Measurements from ENCODE around the gene PRKAB2. TPM values are rescaled to one million over a fixed set of nuclear protein-coding genes. Genes with fewer than 3 reads are reported as not detected.
A peak's percentile ranks its signal among the peaks of the same experiment; 100 is the strongest.

Gene PRKAB2
- total and polyA plus RNA-seq, 2 of the 13 experiments (the other 11 are each of a cell fraction or from before 2014, with no cell fraction given), result 44.0 to 118 TPM

GRCh38 chr1:147172168-147173016, at the start of gene PRKAB2 (continued):
- TF ChIP-seq MLX (CRISPR knock-in tag; IDR thresholded peaks at IDR 0.05) (0 out of 2 replicates have a peak, but pooled peaks have one; percentile 55), PLSCR1 (CRISPR knock-in tag; IDR thresholded peaks at IDR 0.05; ENCODE audit: borderline replicate concordance) (no peak), ZBTB10 (CRISPR knock-in tag; IDR thresholded peaks at IDR 0.05; ENCODE audit: borderline replicate concordance) (peak; percentile 79), ZNF17 (CRISPR knock-in tag; IDR thresholded peaks at IDR 0.05) (no peak), STAT6 (CRISPR knock-in tag; IDR thresholded peaks at IDR 0.05; ENCODE audit: borderline replicate concordance) (no peak; the same call in 1 of the 2 replicates), ZNF333 (CRISPR knock-in tag; IDR thresholded peaks at IDR 0.05; ENCODE audit: borderline replicate concordance) (peak; percentile 88), CHD2 (IDR thresholded peaks at IDR 0.05; ENCODE audit: low read depth, low read length) (peak; percentile 31; the same call in 1 of the 2 replicates), RBAK (CRISPR knock-in tag; IDR thresholded peaks at IDR 0.05) (no peak), POGZ (CRISPR knock-in tag; IDR thresholded peaks at IDR 0.05) (peak; percentile 80), ZNF619 (CRISPR knock-in tag; IDR thresholded peaks at IDR 0.05) (no peak), ZBTB42 (CRISPR knock-in tag; IDR thresholded peaks at IDR 0.05) (no peak), FUBP1 (CRISPR knock-in tag; IDR thresholded peaks at IDR 0.05; ENCODE audit: borderline replicate concordance) (no peak), MZF1 (CRISPR knock-in tag; IDR thresholded peaks at IDR 0.05; ENCODE audit: borderline replicate concordance) (no peak), ZNF414 (CRISPR knock-in tag; IDR thresholded peaks at IDR 0.05) (peak; percentile 95; the same call in 1 of the 2 replicates), SIX4 (CRISPR knock-in tag; IDR thresholded peaks at IDR 0.05) (no peak; the same call in 1 of the 2 replicates), ZNF124 (CRISPR knock-in tag; IDR thresholded peaks at IDR 0.05) (0 out of 2 replicates have a peak, but pooled peaks have one; percentile 54), HHEX (CRISPR knock-in tag; IDR thresholded peaks at IDR 0.05) (0 out of 2 replicates have a peak, but pooled peaks have one; percentile 29), ZBTB1 (CRISPR knock-in tag; IDR thresholded peaks at IDR 0.05; ENCODE audit: borderline replicate concordance) (no peak), ZNF552 (CRISPR knock-in tag; IDR thresholded peaks at IDR 0.05; ENCODE audit: borderline replicate concordance) (no peak)
